NT2/D1 (cell line): ENCODE results near the gene PLB1.

Source experiments
- YY1 ChIP-seq: IDR thresholded peaks from 2 replicates; pipeline ENCODE4 v1.6.1; 2011; ENCODE audit not compliant: insufficient read length, insufficient read depth
- ZNF274 ChIP-seq: IDR thresholded peaks from 2 replicates; pipeline ENCODE4 v1.6.1; 2011; ENCODE audit warnings: mild to moderate bottlenecking, low read depth, low read length

DNA sequence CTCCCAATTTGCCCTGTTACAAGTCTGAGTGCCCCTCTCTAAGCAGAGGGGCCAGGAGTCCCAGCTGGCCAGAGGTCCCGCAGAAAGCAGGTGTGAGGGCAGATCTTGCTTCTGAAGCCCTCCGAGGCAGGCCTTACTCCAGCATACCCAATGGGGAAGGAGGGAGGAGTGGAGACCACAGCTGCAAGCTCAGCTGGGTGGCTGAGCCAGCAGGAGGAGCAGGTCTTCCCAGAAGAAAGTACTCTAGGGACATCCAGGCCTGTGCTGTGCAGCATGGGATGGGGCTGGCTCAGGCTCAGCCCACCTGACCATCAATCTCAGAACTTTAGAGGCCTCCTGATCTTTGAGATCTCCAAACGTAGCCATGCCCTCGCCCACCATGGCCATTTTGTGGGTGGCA is 31.3 kb downstream of the PLB1 start:
- no peak for TF ChIP-seq YY1
- TF ChIP-seq ZNF274, result no peak
